ENCODE measurements around the gene SF3B2. TPM values are rescaled to one million over a fixed set of nuclear protein-coding genes. Genes with fewer than 3 reads are reported as not detected.

The SF3B2 gene
- total and polyA plus RNA-seq, 9 of the 15 experiments (the other 6 are each of a cell fraction or from before 2014, with no cell fraction given), result 58.3 to 248 (median 157) TPM

DNA sequence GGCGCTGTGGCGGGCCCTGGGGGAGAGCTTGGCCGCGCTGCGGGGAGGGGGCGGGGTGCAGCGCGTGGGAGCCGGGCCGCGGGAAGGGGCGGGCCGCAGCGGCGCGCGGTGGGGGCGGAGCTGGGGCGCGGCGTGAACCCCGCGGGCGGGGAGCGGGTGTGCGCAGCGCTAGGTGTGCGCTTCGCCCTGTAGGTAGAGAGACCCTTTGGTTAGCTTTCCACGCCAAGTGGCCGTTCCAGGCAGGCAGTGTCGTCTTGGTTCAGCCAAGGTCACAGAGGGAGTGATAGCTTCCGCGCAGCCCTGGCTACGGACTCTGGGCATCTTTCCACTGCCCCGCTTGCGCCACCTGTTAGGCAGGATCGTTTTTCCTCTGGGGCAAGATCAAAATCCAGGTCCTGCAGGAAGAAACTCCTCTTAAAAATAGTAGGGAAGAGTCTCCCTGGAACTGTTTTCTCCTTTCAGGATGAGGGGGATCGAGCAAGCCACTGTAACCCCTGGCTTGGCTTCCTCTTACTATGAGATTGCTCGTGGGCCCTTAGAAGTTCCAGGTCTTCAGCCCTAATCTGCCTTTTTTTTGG is 49.4 kb upstream of the SF3B2 start (continued):
- TF ChIP-seq, protein P1, sequence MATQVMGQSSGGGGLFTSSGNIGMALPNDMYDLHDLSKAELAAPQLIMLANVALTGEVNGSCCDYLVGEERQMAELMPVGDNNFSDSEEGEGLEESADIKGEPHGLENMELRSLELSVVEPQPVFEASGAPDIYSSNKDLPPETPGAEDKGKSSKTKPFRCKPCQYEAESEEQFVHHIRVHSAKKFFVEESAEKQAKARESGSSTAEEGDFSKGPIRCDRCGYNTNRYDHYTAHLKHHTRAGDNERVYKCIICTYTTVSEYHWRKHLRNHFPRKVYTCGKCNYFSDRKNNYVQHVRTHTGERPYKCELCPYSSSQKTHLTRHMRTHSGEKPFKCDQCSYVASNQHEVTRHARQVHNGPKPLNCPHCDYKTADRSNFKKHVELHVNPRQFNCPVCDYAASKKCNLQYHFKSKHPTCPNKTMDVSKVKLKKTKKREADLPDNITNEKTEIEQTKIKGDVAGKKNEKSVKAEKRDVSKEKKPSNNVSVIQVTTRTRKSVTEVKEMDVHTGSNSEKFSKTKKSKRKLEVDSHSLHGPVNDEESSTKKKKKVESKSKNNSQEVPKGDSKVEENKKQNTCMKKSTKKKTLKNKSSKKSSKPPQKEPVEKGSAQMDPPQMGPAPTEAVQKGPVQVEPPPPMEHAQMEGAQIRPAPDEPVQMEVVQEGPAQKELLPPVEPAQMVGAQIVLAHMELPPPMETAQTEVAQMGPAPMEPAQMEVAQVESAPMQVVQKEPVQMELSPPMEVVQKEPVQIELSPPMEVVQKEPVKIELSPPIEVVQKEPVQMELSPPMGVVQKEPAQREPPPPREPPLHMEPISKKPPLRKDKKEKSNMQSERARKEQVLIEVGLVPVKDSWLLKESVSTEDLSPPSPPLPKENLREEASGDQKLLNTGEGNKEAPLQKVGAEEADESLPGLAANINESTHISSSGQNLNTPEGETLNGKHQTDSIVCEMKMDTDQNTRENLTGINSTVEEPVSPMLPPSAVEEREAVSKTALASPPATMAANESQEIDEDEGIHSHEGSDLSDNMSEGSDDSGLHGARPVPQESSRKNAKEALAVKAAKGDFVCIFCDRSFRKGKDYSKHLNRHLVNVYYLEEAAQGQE (IDR thresholded peaks at IDR 0.05; ENCODE audit: borderline replicate concordance), result peak; percentile 8; the same call in 1 of the 2 replicates
- TF ChIP-seq, protein P1 (CRISPR knock-in tag; IDR thresholded peaks at IDR 0.05; ENCODE audit: low read depth), result no peak
- TF ChIP-seq ZC3H4 (CRISPR knock-in tag; IDR thresholded peaks at IDR 0.05; ENCODE audit: borderline replicate concordance) (no peak), NCOR1 (IDR thresholded peaks at IDR 0.05) (no peak), ZKSCAN3 (CRISPR knock-in tag; IDR thresholded peaks at IDR 0.05) (no peak), GABPA (tag; conservative IDR thresholded peaks at IDR 0.05; ENCODE audit: low read depth) (no peak; the same call in 1 of the 2 replicates)
- TF ChIP-seq, protein P2, sequence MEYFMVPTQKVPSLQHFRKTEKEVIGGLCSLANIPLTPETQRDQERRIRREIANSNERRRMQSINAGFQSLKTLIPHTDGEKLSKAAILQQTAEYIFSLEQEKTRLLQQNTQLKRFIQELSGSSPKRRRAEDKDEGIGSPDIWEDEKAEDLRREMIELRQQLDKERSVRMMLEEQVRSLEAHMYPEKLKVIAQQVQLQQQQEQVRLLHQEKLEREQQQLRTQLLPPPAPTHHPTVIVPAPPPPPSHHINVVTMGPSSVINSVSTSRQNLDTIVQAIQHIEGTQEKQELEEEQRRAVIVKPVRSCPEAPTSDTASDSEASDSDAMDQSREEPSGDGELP (CRISPR knock-in tag; IDR thresholded peaks at IDR 0.05; ENCODE audit: borderline replicate concordance), result no peak
- TF ChIP-seq, protein P3, sequence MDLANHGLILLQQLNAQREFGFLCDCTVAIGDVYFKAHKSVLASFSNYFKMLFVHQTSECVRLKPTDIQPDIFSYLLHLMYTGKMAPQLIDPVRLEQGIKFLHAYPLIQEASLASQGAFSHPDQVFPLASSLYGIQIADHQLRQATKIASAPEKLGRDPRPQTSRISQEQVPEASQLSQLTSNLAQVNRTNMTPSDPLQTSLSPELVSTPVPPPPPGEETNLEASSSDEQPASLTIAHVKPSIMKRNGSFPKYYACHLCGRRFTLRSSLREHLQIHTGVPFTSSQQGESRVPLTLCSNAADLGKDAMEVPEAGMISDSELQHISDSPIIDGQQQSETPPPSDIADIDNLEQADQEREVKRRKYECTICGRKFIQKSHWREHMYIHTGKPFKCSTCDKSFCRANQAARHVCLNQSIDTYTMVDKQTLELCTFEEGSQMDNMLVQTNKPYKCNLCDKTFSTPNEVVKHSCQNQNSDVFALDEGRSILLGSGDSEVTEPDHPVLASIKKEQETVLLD (IDR thresholded peaks at IDR 0.05), result no peak
- TF ChIP-seq, protein P4, sequence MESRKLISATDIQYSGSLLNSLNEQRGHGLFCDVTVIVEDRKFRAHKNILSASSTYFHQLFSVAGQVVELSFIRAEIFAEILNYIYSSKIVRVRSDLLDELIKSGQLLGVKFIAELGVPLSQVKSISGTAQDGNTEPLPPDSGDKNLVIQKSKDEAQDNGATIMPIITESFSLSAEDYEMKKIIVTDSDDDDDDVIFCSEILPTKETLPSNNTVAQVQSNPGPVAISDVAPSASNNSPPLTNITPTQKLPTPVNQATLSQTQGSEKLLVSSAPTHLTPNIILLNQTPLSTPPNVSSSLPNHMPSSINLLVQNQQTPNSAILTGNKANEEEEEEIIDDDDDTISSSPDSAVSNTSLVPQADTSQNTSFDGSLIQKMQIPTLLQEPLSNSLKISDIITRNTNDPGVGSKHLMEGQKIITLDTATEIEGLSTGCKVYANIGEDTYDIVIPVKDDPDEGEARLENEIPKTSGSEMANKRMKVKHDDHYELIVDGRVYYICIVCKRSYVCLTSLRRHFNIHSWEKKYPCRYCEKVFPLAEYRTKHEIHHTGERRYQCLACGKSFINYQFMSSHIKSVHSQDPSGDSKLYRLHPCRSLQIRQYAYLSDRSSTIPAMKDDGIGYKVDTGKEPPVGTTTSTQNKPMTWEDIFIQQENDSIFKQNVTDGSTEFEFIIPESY (CRISPR knock-in tag; IDR thresholded peaks at IDR 0.05), result no peak

Data from K562 (cell line).